HEK293 (cell line): ENCODE data around the gene DCDC1.
A peak's percentile ranks its signal among the peaks of the same experiment; 100 is the strongest.

ENCODE experiments used
- CTCF ChIA-PET: fragments of 350-600 bp; formaldehyde crosslinking; extraction: SDS; loops from one replicate; lab custom pipeline; 2021; ENCODE audit warnings: antibody characterized with exemption; lab: Yijun Ruan, JAX
- POLR2A ChIA-PET: fragments of 300-600 bp; formaldehyde crosslinking; extraction: SDS; loops from one replicate; lab custom pipeline; 2020; ENCODE audit warnings: antibody characterized with exemption, inconsistent platforms; lab: Yijun Ruan, JAX
- H3K27ac ChIP-seq: fragments of 200-500 bp; sonication (Bioruptor generic); 2 replicates; pipeline ENCODE4 v1.5.1; 2014; ENCODE audit warnings: low read depth, low read length, control low read depth, inconsistent platforms; ENCODE audit errors: extremely low read depth
- H3K36me3 ChIP-seq, 2 experiments: fragments of 200-500 bp in 1 of 2; sonication (Bioruptor generic) in 1 of 2; 1 replicate in 1 of 2; 2 replicates in 1 of 2; pipeline ENCODE4 v1.5.1; 2014 to 2017; ENCODE audit warnings: inconsistent platforms in 2 of 2, low read length in 2 of 2; ENCODE audit not compliant: control insufficient read depth in 2 of 2, insufficient read depth in 1 of 2
- H3K4me1 ChIP-seq: fragments of 200-500 bp; sonication (Bioruptor generic); 2 replicates; pipeline ENCODE4 v1.5.1; 2014; ENCODE audit warnings: mild to moderate bottlenecking, low read length, inconsistent platforms; ENCODE audit not compliant: control insufficient read depth, insufficient read depth
- H3K4me3 ChIP-seq: 2 replicates; pipeline ENCODE4 v1.5.1; 2011; ENCODE audit warnings: low read depth, mild to moderate bottlenecking, control low read depth, low read length, moderate library complexity
- H3K9me3 ChIP-seq: fragments of 200-500 bp; sonication (Bioruptor generic); 2 replicates; pipeline ENCODE4 v1.5.1; 2014; ENCODE audit warnings: low read depth, low read length, inconsistent platforms; ENCODE audit not compliant: control insufficient read depth, insufficient read depth
- BCL11A ChIP-seq: fragments of 450-650 bp; formaldehyde crosslinking; IDR thresholded peaks from 2 replicates; pipeline ENCODE4 v1.5.1; 2016; ENCODE audit warnings: low read depth, missing biosample characterization, missing genetic modification characterization
- GLI2 ChIP-seq: fragments of 450-650 bp; formaldehyde crosslinking; IDR thresholded peaks from 2 replicates; pipeline ENCODE4; 2017; ENCODE audit warnings: missing biosample characterization, missing genetic modification characterization, low read depth, borderline replicate concordance
- HIC1 ChIP-seq: fragments of 450-650 bp; formaldehyde crosslinking; IDR thresholded peaks from 2 replicates; pipeline ENCODE4 v1.5.1; 2016; ENCODE audit warnings: missing biosample characterization, missing genetic modification characterization
- HOXA7 ChIP-seq: sonication (generic); formaldehyde crosslinking; IDR thresholded peaks from 2 replicates; pipeline ENCODE4 v1.8.1; 2022; ENCODE audit warnings: missing genetic modification reagents, borderline replicate concordance
- OSR2 ChIP-seq: fragments of 450-650 bp; formaldehyde crosslinking; IDR thresholded peaks from 2 replicates; pipeline ENCODE4 v1.5.1; 2016; ENCODE audit warnings: missing biosample characterization, missing genetic modification characterization
- OVOL3 ChIP-seq: fragments of 450-650 bp; formaldehyde crosslinking; IDR thresholded peaks from 2 replicates; pipeline ENCODE4 v1.5.1; 2016; ENCODE audit warnings: missing biosample characterization, missing genetic modification characterization
- ZNF133 ChIP-seq: fragments of 450-650 bp; formaldehyde crosslinking; IDR thresholded peaks from 2 replicates; pipeline ENCODE4 v1.5.1; 2016; ENCODE audit warnings: missing biosample characterization, missing genetic modification characterization
- ZNF366 ChIP-seq: fragments of 450-650 bp; formaldehyde crosslinking; conservative IDR thresholded peaks from 2 replicates; pipeline ENCODE4 v1.5.1; 2016; ENCODE audit warnings: missing biosample characterization, missing genetic modification characterization
- ZNF426 ChIP-seq: fragments of 450-650 bp; formaldehyde crosslinking; IDR thresholded peaks from 2 replicates; pipeline ENCODE4 v1.5.1; 2017; ENCODE audit warnings: missing biosample characterization, missing genetic modification characterization, mild to moderate bottlenecking, inconsistent platforms, moderate library complexity
- ZNF560 ChIP-seq: fragments of 450-650 bp; formaldehyde crosslinking; IDR thresholded peaks from 2 replicates; pipeline ENCODE4 v1.5.1; 2017; ENCODE audit warnings: missing biosample characterization, missing genetic modification characterization, borderline replicate concordance
- ZNF600 ChIP-seq: fragments of 450-650 bp; formaldehyde crosslinking; IDR thresholded peaks from 2 replicates; pipeline ENCODE4 v1.5.1; 2016; ENCODE audit warnings: missing biosample characterization, missing genetic modification characterization
- ZNF654 ChIP-seq: fragments of 450-650 bp; formaldehyde crosslinking; IDR thresholded peaks from 2 replicates; pipeline ENCODE4 v1.5.1; 2016; ENCODE audit warnings: low read depth, missing biosample characterization, missing genetic modification characterization
- ZNF658 ChIP-seq: fragments of 450-650 bp; formaldehyde crosslinking; IDR thresholded peaks from 2 replicates; pipeline ENCODE4; 2016; ENCODE audit warnings: missing biosample characterization, missing genetic modification characterization
- ZNF664 ChIP-seq: fragments of 450-650 bp; formaldehyde crosslinking; IDR thresholded peaks from 2 replicates; pipeline ENCODE4 v1.5.1; 2016; ENCODE audit warnings: missing biosample characterization, missing genetic modification characterization
- ZNF776 ChIP-seq: fragments of 450-650 bp; formaldehyde crosslinking; IDR thresholded peaks from 2 replicates; pipeline ENCODE4 v1.5.0; 2017; ENCODE audit warnings: missing biosample characterization, missing genetic modification characterization, borderline replicate concordance
- ZNF830 ChIP-seq: fragments of 450-650 bp; IDR thresholded peaks from 2 replicates; pipeline ENCODE4 v1.5.0; 2018; ENCODE audit warnings: missing biosample characterization, missing genetic modification characterization, low read depth, mild to moderate bottlenecking, moderate library complexity
- ZNF843 ChIP-seq: fragments of 450-650 bp; formaldehyde crosslinking; IDR thresholded peaks from 2 replicates; pipeline ENCODE4 v1.5.1; 2016; ENCODE audit warnings: missing biosample characterization, missing genetic modification characterization
- TF ChIP-seq, protein P1 (sequence below): IDR thresholded peaks from 2 replicates; pipeline ENCODE4 v1.6.1; 2011; ENCODE audit warnings: mild to moderate bottlenecking, low read depth, low read length, borderline replicate concordance

Gene DCDC1

DNA sequence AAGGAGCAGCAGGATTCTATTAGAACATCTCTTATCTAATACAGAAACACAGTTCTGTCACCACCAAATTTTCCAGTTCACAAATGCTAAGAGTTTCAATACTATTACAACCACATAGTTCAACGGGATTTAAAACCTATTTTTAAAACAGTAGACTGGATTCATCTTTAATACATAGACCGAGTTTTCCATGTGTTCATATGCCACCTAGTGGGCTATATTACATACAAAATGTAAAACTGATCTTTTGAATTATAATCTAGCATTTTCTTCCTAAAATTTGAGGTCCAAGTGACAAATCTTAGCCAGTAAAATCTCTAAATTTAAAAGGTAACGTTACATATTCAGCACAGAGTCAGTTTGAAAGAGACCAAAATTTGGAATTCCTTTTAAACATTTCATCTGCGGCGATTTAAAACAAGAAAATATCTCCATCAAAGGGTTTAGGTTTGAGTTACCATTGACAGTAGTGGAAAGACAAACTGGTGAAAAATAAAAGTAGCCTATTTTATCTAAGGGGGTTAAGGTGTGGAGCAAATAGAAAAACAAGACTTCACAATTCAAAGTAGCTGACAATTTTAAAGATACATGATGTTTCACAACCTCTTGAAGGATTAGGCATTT is 514.0 kb downstream of the DCDC1 start:
- Histone ChIP-seq H3K4me1 (no peaks in the 10 kb centered on the region), H3K27ac (no peak overlapping the region), H3K4me3 (no peak overlapping the region), H3K36me3 (no peaks in the 10 kb centered on the region)
- POLR2A ChIA-PET, result no interaction called here
- CTCF ChIA-PET, result interaction anchor here (0.5 to 2.2 kb wide), 14 partner anchors 17 to 515 kb away, joined by 3 to 12 read pairs (median 4); no protein-coding TSS in a partner anchor
- TF ChIP-seq ZNF654, result peak; percentile 52
- no peak for TF ChIP-seq ZNF843 (tag by site-specific recombination)
- TF ChIP-seq, all 188 proteins: peak for 1
- H3K9me3 ChIP-seq, result no peaks in the 10 kb centered on the region

- H3K4me3 ChIP-seq, result no peak overlapping the region
- CTCF ChIA-PET, result interaction anchor here (0.6 kb wide), 1 partner anchor 1420 kb away, joined by 4 read pairs; no protein-coding TSS in a partner anchor
- no peak overlapping the region for H3K27ac ChIP-seq
- no peaks in the 10 kb centered on the region for H3K36me3 ChIP-seq
- H3K4me1 ChIP-seq, result no peaks in the 10 kb centered on the region
- no peaks in the 10 kb centered on the region for H3K9me3 ChIP-seq
- POLR2A ChIA-PET, result no interaction called here
- TF ChIP-seq, protein P1, sequence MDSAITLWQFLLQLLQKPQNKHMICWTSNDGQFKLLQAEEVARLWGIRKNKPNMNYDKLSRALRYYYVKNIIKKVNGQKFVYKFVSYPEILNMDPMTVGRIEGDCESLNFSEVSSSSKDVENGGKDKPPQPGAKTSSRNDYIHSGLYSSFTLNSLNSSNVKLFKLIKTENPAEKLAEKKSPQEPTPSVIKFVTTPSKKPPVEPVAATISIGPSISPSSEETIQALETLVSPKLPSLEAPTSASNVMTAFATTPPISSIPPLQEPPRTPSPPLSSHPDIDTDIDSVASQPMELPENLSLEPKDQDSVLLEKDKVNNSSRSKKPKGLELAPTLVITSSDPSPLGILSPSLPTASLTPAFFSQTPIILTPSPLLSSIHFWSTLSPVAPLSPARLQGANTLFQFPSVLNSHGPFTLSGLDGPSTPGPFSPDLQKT, result no peak
- no peak for TF ChIP-seq OVOL3
- TF ChIP-seq GLI2, result no peak
- no peak for TF ChIP-seq HIC1 (tag by site-specific recombination)
- no peak for TF ChIP-seq ZNF658
- TF ChIP-seq HOXA7 (CRISPR knock-in tag), result no peak
- TF ChIP-seq BCL11A (tag by site-specific recombination), result no peak
- no peak for TF ChIP-seq OSR2 (tag by site-specific recombination)
- TF ChIP-seq ZNF664, result no peak
- TF ChIP-seq ZNF133 (tag by site-specific recombination), result no peak
- no peak for TF ChIP-seq ZNF600 (tag by site-specific recombination)
- no peak for TF ChIP-seq ZNF830 (tag by site-specific recombination)
- TF ChIP-seq ZNF560, result no peak
- TF ChIP-seq ZNF776 (tag by site-specific recombination), result no peak
- TF ChIP-seq, all 188 proteins: peak for 0
Measured at GRCh38 chr11:30853439-30853838, 516.1 kb downstream of the DCDC1 start.

DNA sequence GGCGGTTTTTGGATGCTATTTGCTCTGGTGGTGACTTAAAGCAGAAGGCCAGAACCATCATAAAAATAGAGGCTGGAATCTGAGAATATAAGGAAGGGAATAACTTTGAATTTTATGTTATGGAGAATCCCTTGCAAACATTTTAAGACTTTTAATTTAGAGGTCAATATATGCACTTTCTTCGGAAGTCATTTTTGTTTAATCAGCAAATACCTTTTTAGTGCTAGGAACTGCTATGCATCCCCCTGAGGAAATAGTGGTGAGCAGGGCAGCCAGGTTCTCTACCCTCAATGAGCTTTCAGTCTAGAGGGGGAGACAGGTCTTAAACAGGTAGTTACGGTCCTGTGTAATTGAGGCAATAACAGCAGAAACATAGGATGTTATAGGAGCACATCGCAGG is 516.9 kb downstream of the DCDC1 start:
- Histone ChIP-seq H3K4me3 (no peak overlapping the region), H3K4me1 (no peaks in the 10 kb centered on the region), H3K27ac (no peak overlapping the region)
- POLR2A ChIA-PET, result no interaction called here
- no peak for TF ChIP-seq ZNF366 (tag by site-specific recombination)
- TF ChIP-seq ZNF426 (tag by site-specific recombination), result no peak
- TF ChIP-seq, all 188 proteins: peak for 0
- H3K9me3 ChIP-seq, result no peaks in the 10 kb centered on the region
- CTCF ChIA-PET, result interaction anchor here (0.6 to 0.8 kb wide), 4 partner anchors 116 to 1420 kb away, joined by 3 to 4 read pairs (median 4); no protein-coding TSS in a partner anchor
- no peaks in the 10 kb centered on the region for H3K36me3 ChIP-seq
